Measurements from ENCODE around the gene SASH1.

DNA sequence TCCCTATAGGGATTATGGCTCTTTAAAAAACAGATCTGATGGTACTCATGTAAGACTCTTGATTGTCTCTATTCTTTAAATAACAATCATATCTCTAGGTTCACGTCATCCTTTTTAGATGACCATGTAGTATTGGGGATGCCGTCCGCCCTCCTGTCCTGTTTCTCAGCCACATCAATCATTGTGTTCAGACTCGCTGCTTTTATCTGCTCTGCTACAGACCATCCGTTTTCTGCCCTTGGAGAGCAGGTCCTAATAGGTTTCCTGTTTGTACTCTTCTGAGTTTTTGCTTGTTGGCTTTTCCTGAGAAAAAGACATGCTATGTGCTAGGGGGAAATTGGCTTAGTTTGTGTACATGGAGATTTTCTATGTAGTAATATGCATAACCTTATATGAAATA, 76.8 kb downstream of the SASH1 start:
- TF ChIP-seq, protein P1, sequence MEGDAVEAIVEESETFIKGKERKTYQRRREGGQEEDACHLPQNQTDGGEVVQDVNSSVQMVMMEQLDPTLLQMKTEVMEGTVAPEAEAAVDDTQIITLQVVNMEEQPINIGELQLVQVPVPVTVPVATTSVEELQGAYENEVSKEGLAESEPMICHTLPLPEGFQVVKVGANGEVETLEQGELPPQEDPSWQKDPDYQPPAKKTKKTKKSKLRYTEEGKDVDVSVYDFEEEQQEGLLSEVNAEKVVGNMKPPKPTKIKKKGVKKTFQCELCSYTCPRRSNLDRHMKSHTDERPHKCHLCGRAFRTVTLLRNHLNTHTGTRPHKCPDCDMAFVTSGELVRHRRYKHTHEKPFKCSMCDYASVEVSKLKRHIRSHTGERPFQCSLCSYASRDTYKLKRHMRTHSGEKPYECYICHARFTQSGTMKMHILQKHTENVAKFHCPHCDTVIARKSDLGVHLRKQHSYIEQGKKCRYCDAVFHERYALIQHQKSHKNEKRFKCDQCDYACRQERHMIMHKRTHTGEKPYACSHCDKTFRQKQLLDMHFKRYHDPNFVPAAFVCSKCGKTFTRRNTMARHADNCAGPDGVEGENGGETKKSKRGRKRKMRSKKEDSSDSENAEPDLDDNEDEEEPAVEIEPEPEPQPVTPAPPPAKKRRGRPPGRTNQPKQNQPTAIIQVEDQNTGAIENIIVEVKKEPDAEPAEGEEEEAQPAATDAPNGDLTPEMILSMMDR (IDR thresholded peaks at IDR 0.05), result no peak
- TF ChIP-seq POLR2A (IDR thresholded peaks at IDR 0.05), result no peak

Data from body of pancreas (tissue), 4 donors.